IMR-90 (cell line): Measurements from ENCODE around the gene KLK10. TPM values are rescaled to one million over a fixed set of nuclear protein-coding genes. Genes with fewer than 3 reads are reported as not detected.

Source experiments
- ATAC-seq: fragments of 200-7000 bp; cut with Tn5 transposase; 2 replicates; pipeline ENCODE4 v1.9.1; 2020; ENCODE audit warnings: low read depth, mild to moderate bottlenecking, moderate library complexity
- BruUV-seq: library from RNA; stranded (reverse); fragments of 400-500 nt; replicated peaks from 2 replicates; lab custom pipeline; 2021; lab: Mats Ljungman, UMichigan
- CTCF ChIA-PET: fragments of 300-600 bp; formaldehyde crosslinking; extraction: SDS; loops from one replicate; lab custom pipeline; 2021; ENCODE audit warnings: antibody characterized with exemption; lab: Yijun Ruan, JAX
- POLR2A ChIA-PET: fragments of 300-600 bp; sonication (Branson Sonifier 250); formaldehyde crosslinking; loops from one replicate; lab custom pipeline; 2022; ENCODE audit warnings: antibody characterized with exemption; ENCODE audit not compliant: unreplicated experiment; lab: Charles Lee
- DNase-seq: peaks from one replicate; pipeline ENCODE4 v3.0.0; 2013
- H2AFZ ChIP-seq: replicated peaks from 2 replicates; pipeline ENCODE3; 2013; ENCODE audit warnings: low read length, mild to moderate bottlenecking; ENCODE audit not compliant: poor library complexity
- H2AK5ac ChIP-seq: 2 replicates; pipeline ENCODE4 v1.6.1; 2013; ENCODE audit warnings: low read depth, low read length, inconsistent platforms
- H2AK9ac ChIP-seq: replicated peaks from 2 replicates; pipeline ENCODE3; 2013; ENCODE audit warnings: mild to moderate bottlenecking, low read depth, low read length, moderate library complexity; ENCODE audit not compliant: poor library complexity
- H2BK120ac ChIP-seq: 2 replicates; pipeline ENCODE4 v1.6.1; 2013; ENCODE audit warnings: low read depth, low read length, inconsistent platforms
- H2BK15ac ChIP-seq: 3 replicates; pipeline ENCODE4 v1.6.1; 2013; ENCODE audit warnings: low read depth, low read length, inconsistent platforms
- H2BK20ac ChIP-seq: 2 replicates; pipeline ENCODE4 v1.6.1; 2013; ENCODE audit warnings: low read depth, mild to moderate bottlenecking, inconsistent platforms, low read length, moderate library complexity
- H2BK5ac ChIP-seq: 2 replicates; pipeline ENCODE4 v1.6.1; 2013; ENCODE audit warnings: mild to moderate bottlenecking, low read depth, low read length, inconsistent platforms; ENCODE audit not compliant: poor library complexity, severe bottlenecking
- H3K14ac ChIP-seq: replicated peaks from 2 replicates; pipeline ENCODE4 v1.6.1; 2013; ENCODE audit warnings: low read depth, low read length, inconsistent platforms
- H3K18ac ChIP-seq: 2 replicates; pipeline ENCODE4 v1.6.1; 2013; ENCODE audit warnings: low read depth, low read length, control low read depth
- H3K23ac ChIP-seq: 2 replicates; pipeline ENCODE4 v1.6.1; 2013; ENCODE audit warnings: low read depth, low read length, inconsistent platforms
- H3K27ac ChIP-seq: 2 replicates; pipeline ENCODE4 v1.5.1; 2013; ENCODE audit warnings: mild to moderate bottlenecking, control low read depth, low read length; ENCODE audit not compliant: insufficient read depth
- H3K27me3 ChIP-seq: 2 replicates; pipeline ENCODE4 v1.6.1; 2013; ENCODE audit warnings: low read length; ENCODE audit not compliant: control insufficient read depth, insufficient read depth
- H3K36me3 ChIP-seq: 2 replicates; pipeline ENCODE4 v1.6.1; 2013; ENCODE audit warnings: low read length, mixed read lengths; ENCODE audit not compliant: control insufficient read depth, insufficient read depth
- H3K4ac ChIP-seq: 2 replicates; pipeline ENCODE4 v1.6.1; 2013; ENCODE audit warnings: low read depth, low read length, inconsistent platforms
- H3K4me1 ChIP-seq: 2 replicates; pipeline ENCODE4 v1.6.1; 2013; ENCODE audit warnings: low read length, mixed read lengths; ENCODE audit not compliant: control insufficient read depth, insufficient read depth
- H3K4me2 ChIP-seq: 2 replicates; pipeline ENCODE4 v1.6.1; 2013; ENCODE audit warnings: low read depth, mild to moderate bottlenecking, control low read depth, low read length, moderate library complexity
- H3K4me3 ChIP-seq: 2 replicates; pipeline ENCODE4 v1.5.1; 2013; ENCODE audit warnings: low read depth, mild to moderate bottlenecking, control low read depth, low read length, moderate library complexity; ENCODE audit not compliant: insufficient read depth
- H3K56ac ChIP-seq: 2 replicates; pipeline ENCODE4 v1.6.1; 2013; ENCODE audit warnings: low read length, inconsistent platforms; ENCODE audit not compliant: insufficient read depth; ENCODE audit errors: extremely low read depth
- H3K79me1 ChIP-seq, 2 experiments: 2 replicates each; pipeline ENCODE4 v1.6.1; 2013; ENCODE audit warnings: low read length in 2 of 2, inconsistent platforms in 1 of 2, low read depth in 1 of 2
- H3K9ac ChIP-seq: 2 replicates; pipeline ENCODE4 v1.6.1; 2013; ENCODE audit warnings: low read depth, low read length, control low read depth
- H3K9me1 ChIP-seq: 2 replicates; pipeline ENCODE4 v1.6.1; 2013; ENCODE audit warnings: low read length, inconsistent platforms; ENCODE audit not compliant: insufficient read depth
- H3K9me3 ChIP-seq: 2 replicates; pipeline ENCODE4 v1.6.1; 2013; ENCODE audit warnings: low read length; ENCODE audit not compliant: control insufficient read depth, insufficient read depth
- H4K20me1 ChIP-seq: 2 replicates; pipeline ENCODE4 v1.6.1; 2013; ENCODE audit warnings: low read length, inconsistent platforms; ENCODE audit not compliant: insufficient read depth
- H4K5ac ChIP-seq: 2 replicates; pipeline ENCODE4 v1.6.1; 2013; ENCODE audit warnings: mild to moderate bottlenecking, low read depth, low read length, control low read depth
- H4K8ac ChIP-seq, 2 experiments: 2 replicates each; pipeline ENCODE4 v1.6.1; 2013; ENCODE audit warnings: low read depth in 2 of 2, low read length in 2 of 2, control low read depth in 1 of 2, inconsistent platforms in 1 of 2
- H4K91ac ChIP-seq: 2 replicates; pipeline ENCODE4 v1.6.1; 2013; ENCODE audit warnings: low read depth, low read length, inconsistent platforms; ENCODE audit not compliant: insufficient read depth
- CEBPB ChIP-seq: IDR thresholded peaks from 2 replicates; pipeline ENCODE4 v1.6.1; 2012; ENCODE audit warnings: low read depth, low read length, improper control_type of control experiment
- MAFK ChIP-seq: IDR thresholded peaks from 2 replicates; pipeline ENCODE4 v1.6.1; 2012; ENCODE audit warnings: low read depth, low read length, improper control_type of control experiment
- POLR2A ChIP-seq: IDR thresholded peaks from 2 replicates; pipeline ENCODE4 v1.6.1; 2012; ENCODE audit warnings: mild to moderate bottlenecking, low read depth, low read length
- RAD21 ChIP-seq: IDR thresholded peaks from 2 replicates; pipeline ENCODE4 v1.6.1; 2012; ENCODE audit warnings: low read length, improper control_type of control experiment
- RCOR1 ChIP-seq: IDR thresholded peaks from 2 replicates; pipeline ENCODE4 v1.6.1; 2012; ENCODE audit warnings: mild to moderate bottlenecking, low read length, improper control_type of control experiment; ENCODE audit not compliant: insufficient replicate concordance
- RFX5 ChIP-seq: IDR thresholded peaks from 2 replicates; pipeline ENCODE4 v1.8.0; 2012; ENCODE audit warnings: low read depth, mild to moderate bottlenecking, low read length, moderate library complexity
- WGBS, 2 experiments: methylation state at CpG; one replicate each; pipeline versions ENCODE4 v1.1.5 to v1.1.7; 2013; ENCODE audit warnings: missing lambda C conversion rate in 2 of 2; ENCODE audit not compliant: insufficient read length in 1 of 2; ENCODE audit errors: extremely low coverage in 2 of 2; 5-methylcytosine and 5-hydroxymethylcytosine counted together
- dilution Hi-C: fragments of 300-500 bp; cut with HindIII; formaldehyde crosslinking; loops from one replicate; pipeline ENCODE4 v1.14.3; 2018; ENCODE audit warnings: low sequenced_read_pairs; ENCODE audit not compliant: unreplicated experiment
- in situ Hi-C: fragments of 300-500 bp; cut with MboI; formaldehyde crosslinking; loops from 3 replicates; pipeline ENCODE4 v1.14.3; 2019; ENCODE audit warnings: low sequenced_read_pairs, inconsistent platforms, mixed read lengths
- intact Hi-C: fragments of 100-400 bp; cut with micrococcal nuclease; formaldehyde crosslinking; loops from 2 replicates; pipeline ENCODE4 v1.10.0; 2022
- polyA plus RNA-seq, 3 experiments: library from polyadenylated mRNA; depleted of rRNA; stranded (reverse); fragments of >200 nt; gene quantifications; 2 replicates each; pipeline ENCODE4 v1.2.3, GENCODE V29; 2012; ENCODE audit warnings: low replicate concordance in 1 of 3
- total RNA-seq: library from RNA; depleted of rRNA; stranded (reverse); fragments of >200 nt; gene quantifications from 2 replicates; pipeline ENCODE4 v1.2.3, GENCODE V29; 2012
- TF ChIP-seq, protein P1 (sequence below): fragments of 150-350 bp; IDR thresholded peaks from 2 replicates; pipeline ENCODE4 v1.6.1; 2017; ENCODE audit warnings: mild to moderate bottlenecking, antibody characterized with exemption, low read length, low read depth
- TF ChIP-seq, protein P2 (sequence below): fragments of 150-350 bp; IDR thresholded peaks from 2 replicates; pipeline ENCODE4 v1.6.1; 2016; ENCODE audit warnings: low read depth, mild to moderate bottlenecking, low read length, moderate library complexity, borderline replicate concordance

KLK10 gene
- total and polyA plus RNA-seq, 2 of the 4 experiments (the other 2 are of a cell fraction), result not detected

DNA sequence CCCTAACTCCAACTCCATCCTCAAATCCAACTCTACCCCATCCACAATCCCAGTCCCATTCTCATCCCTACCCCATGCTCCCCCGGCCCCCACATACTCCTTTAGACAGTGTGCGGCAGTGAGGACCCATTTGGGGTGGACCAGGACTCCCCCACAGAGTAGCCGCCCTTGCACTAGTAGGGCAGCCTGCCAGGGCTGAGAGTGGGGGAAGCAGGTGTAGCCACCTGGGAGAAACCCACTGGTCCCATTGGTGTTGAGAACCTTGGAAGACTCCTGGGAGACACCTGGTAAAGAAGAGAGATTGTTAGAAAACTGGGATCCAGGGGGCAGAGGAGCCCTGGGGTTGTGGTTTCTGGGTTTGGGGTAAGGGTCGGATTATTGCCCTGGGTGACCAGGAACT is 40.8 kb upstream of the KLK10 start:
- no CpG with 5 or more reads among the region's 4 CpGs for WGBS, 2 experiments
- in situ Hi-C loops (no loop called here), dilution Hi-C loops (no loop called here), intact Hi-C loops (no loop called here)
- Histone ChIP-seq H2BK5ac (no peak overlapping the region), H4K91ac (no peak overlapping the region), H3K9me3 (peaks cover 2% of the 10 kb centered on the region; the same call in 1 of the 2 replicates), H2AK9ac (no peak overlapping the region), H3K36me3 (no peaks in the 10 kb centered on the region), H3K9me1 (no peaks in the 10 kb centered on the region), H3K79me1 (no peaks in the 10 kb centered on the region), H3K4me1 (no peaks in the 10 kb centered on the region), H2AFZ (no peak overlapping the region), H4K20me1 (no peaks in the 10 kb centered on the region), H4K5ac (no peak overlapping the region), H4K8ac (no peak overlapping the region), H3K4me2 (no peak overlapping the region), H3K56ac (no peak overlapping the region), H3K27ac (no peak overlapping the region), H2AK5ac (no peak overlapping the region), H2BK20ac (no peak overlapping the region), H3K9ac (no peak overlapping the region), H3K4me3 (no peak overlapping the region), H3K4ac (no peak overlapping the region), H3K27me3 (no peaks in the 10 kb centered on the region), H3K14ac (no peak overlapping the region), H3K18ac (no peak overlapping the region), H2BK120ac (no peak overlapping the region), H3K23ac (no peak overlapping the region), H2BK15ac (no peak overlapping the region)
- DNase-seq (no peak), ATAC-seq (no peak)
- CTCF ChIA-PET, result no interaction called here
- BruUV-seq, result no TSS peak
- TF ChIP-seq, protein P1, sequence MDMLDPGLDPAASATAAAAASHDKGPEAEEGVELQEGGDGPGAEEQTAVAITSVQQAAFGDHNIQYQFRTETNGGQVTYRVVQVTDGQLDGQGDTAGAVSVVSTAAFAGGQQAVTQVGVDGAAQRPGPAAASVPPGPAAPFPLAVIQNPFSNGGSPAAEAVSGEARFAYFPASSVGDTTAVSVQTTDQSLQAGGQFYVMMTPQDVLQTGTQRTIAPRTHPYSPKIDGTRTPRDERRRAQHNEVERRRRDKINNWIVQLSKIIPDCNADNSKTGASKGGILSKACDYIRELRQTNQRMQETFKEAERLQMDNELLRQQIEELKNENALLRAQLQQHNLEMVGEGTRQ, result no peak
- TF ChIP-seq RCOR1, result no peak
- TF ChIP-seq POLR2A, result no peak
- TF ChIP-seq CEBPB, result no peak
- TF ChIP-seq, protein P2, sequence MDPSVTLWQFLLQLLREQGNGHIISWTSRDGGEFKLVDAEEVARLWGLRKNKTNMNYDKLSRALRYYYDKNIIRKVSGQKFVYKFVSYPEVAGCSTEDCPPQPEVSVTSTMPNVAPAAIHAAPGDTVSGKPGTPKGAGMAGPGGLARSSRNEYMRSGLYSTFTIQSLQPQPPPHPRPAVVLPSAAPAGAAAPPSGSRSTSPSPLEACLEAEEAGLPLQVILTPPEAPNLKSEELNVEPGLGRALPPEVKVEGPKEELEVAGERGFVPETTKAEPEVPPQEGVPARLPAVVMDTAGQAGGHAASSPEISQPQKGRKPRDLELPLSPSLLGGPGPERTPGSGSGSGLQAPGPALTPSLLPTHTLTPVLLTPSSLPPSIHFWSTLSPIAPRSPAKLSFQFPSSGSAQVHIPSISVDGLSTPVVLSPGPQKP, result no peak
- TF ChIP-seq MAFK, result no peak
- no peak for TF ChIP-seq RAD21
- TF ChIP-seq RFX5, result no peak
- POLR2A ChIA-PET, result no interaction called here
